Keratinocyte (primary cell): ENCODE measurements around the gene PRKCE. TPM values are rescaled to one million over a fixed set of nuclear protein-coding genes. Genes with fewer than 3 reads are reported as not detected.

Experiments
- DNase-seq: peaks from one replicate; pipeline ENCODE4 v3.0.0-alpha.2; 2011; ENCODE audit warnings: low read depth, missing footprints, low spot score
- FAIRE-seq: peaks from 2 replicates; lab custom pipeline; 2011; peaks lifted over from hg19 to GRCh38; lab: Jason Lieb, UNC
- H2AFZ ChIP-seq: 2 replicates; pipeline ENCODE4 v1.6.0; 2012; ENCODE audit warnings: low read length, control low read depth, inconsistent platforms; ENCODE audit not compliant: control insufficient read depth
- H3K27ac ChIP-seq: 2 replicates; pipeline ENCODE4 v1.5.1; 2011; ENCODE audit warnings: low read length; ENCODE audit not compliant: control insufficient read depth, insufficient read depth
- H3K27me3 ChIP-seq: 3 replicates; pipeline ENCODE4 v1.6.0; 2011; ENCODE audit warnings: low read length; ENCODE audit not compliant: control insufficient read depth, insufficient read depth; ENCODE audit errors: extremely low read depth
- H3K36me3 ChIP-seq, 2 experiments: 2 replicates in 1 of 2; 3 replicates in 1 of 2; pipeline ENCODE4 v1.5.1; 2011; ENCODE audit warnings: low read length in 2 of 2, mild to moderate bottlenecking in 1 of 2; ENCODE audit not compliant: control insufficient read depth in 2 of 2, insufficient read depth in 2 of 2; ENCODE audit errors: extremely low read depth in 1 of 2
- H3K4me1 ChIP-seq: 3 replicates; pipeline ENCODE4 v1.5.1; 2011; ENCODE audit warnings: low read length; ENCODE audit not compliant: control insufficient read depth, insufficient read depth; ENCODE audit errors: extremely low read depth
- H3K4me2 ChIP-seq: 3 replicates; pipeline ENCODE4 v1.6.0; 2011; ENCODE audit warnings: low read depth, low read length; ENCODE audit not compliant: control insufficient read depth, insufficient read depth; ENCODE audit errors: extremely low read depth
- H3K4me3 ChIP-seq, 3 experiments: fragments of 200-600 bp in 1 of 3; sonication (generic) in 1 of 3; 2 replicates in 2 of 3; 3 replicates in 1 of 3; pipeline ENCODE4 v1.5.1; 2011 to 2016; ENCODE audit warnings: low read length in 3 of 3, mild to moderate bottlenecking in 3 of 3, control low read depth in 2 of 3, inconsistent platforms in 1 of 3, low read depth in 1 of 3, mixed read lengths in 1 of 3, mixed run types in 1 of 3, moderate library complexity in 1 of 3; ENCODE audit not compliant: control insufficient read depth in 2 of 3, insufficient read depth in 2 of 3; ENCODE audit errors: extremely low read depth in 1 of 3
- H3K79me2 ChIP-seq: 2 replicates; pipeline ENCODE4 v1.6.0; 2012; ENCODE audit warnings: low read length; ENCODE audit not compliant: control insufficient read depth, insufficient read depth
- H3K9ac ChIP-seq: 3 replicates; pipeline ENCODE4 v1.6.0; 2011; ENCODE audit warnings: low read length; ENCODE audit not compliant: control insufficient read depth, insufficient read depth; ENCODE audit errors: extremely low read depth
- H3K9me1 ChIP-seq: 3 replicates; pipeline ENCODE4 v1.6.0; 2011; ENCODE audit warnings: low read length; ENCODE audit not compliant: control insufficient read depth, insufficient read depth; ENCODE audit errors: extremely low read depth
- H3K9me3 ChIP-seq: 2 replicates; pipeline ENCODE4 v1.5.1; 2012; ENCODE audit warnings: low read depth, low read length; ENCODE audit not compliant: control insufficient read depth
- H4K20me1 ChIP-seq: 3 replicates; pipeline ENCODE4 v1.6.0; 2011; ENCODE audit warnings: low read length; ENCODE audit not compliant: control insufficient read depth, insufficient read depth; ENCODE audit errors: extremely low read depth
- CTCF ChIP-seq, 3 experiments: IDR thresholded peaks in 1 of 3; conservative IDR thresholded peaks in 1 of 3; optimal IDR thresholded peaks in 1 of 3; 2 replicates in 2 of 3; 3 replicates in 1 of 3; pipeline versions ENCODE3 to v1.5.1; 2011; ENCODE audit warnings: low read length in 3 of 3, mild to moderate bottlenecking in 3 of 3, moderate library complexity in 2 of 3, control low read depth in 1 of 3, inconsistent platforms in 1 of 3; ENCODE audit not compliant: insufficient read depth in 2 of 3; ENCODE audit errors: extremely low read depth in 1 of 3
- EZH2 ChIP-seq: IDR thresholded peaks from one replicate; pipeline ENCODE4 v1.6.1; 2012; ENCODE audit warnings: inconsistent platforms, mild to moderate bottlenecking, low read length, moderate library complexity
- dilution Hi-C: fragments of 300-500 bp; cut with MboI; formaldehyde crosslinking; loops from one replicate; pipeline ENCODE4 v1.7.0; 2020; ENCODE audit warnings: low sequenced_read_pairs; ENCODE audit not compliant: extremely low pct_ligation_motif_present
- polyA plus RNA-seq, 5 experiments: library from polyadenylated mRNA; depleted of rRNA in 3 of 5; stranded (reverse) in 3 of 5; stranded (forward) in 1 of 5; unstranded in 1 of 5; fragments of >200 nt; gene quantifications; 1 replicate in 1 of 5; 2 replicates in 3 of 5; 3 replicates in 1 of 5; pipeline versions ENCODE4 v1.2.1 to v1.2.3, GENCODE V29; 2011 to 2012; ENCODE audit warnings: missing spikeins in 2 of 5, low read depth in 1 of 5, low replicate concordance in 1 of 5

The PRKCE gene
- polyA plus RNA-seq, 1 donor (not counting 4 experiments of a cell fraction or from before 2014, with no cell fraction given) = 2.0 TPM

GRCh38 chr2:45605116-45605515 lies 46.4 kb upstream of the PRKCE start:
- H4K20me1 ChIP-seq = no peaks in the 10 kb centered on the region
- TF ChIP-seq EZH2 (no peak), CTCF (optimal IDR thresholded peaks at IDR 0.05 in 1 of 3, IDR thresholded peaks at IDR 0.05 in 1 of 3, conservative IDR thresholded peaks at IDR 0.05 in 1 of 3; ENCODE audit: extremely low read depth in 1 of 3, insufficient read depth in 2 of 3, low read length in 3 of 3) (no peak)
- peaks cover 9% of the 10 kb centered on the region for H3K4me1 ChIP-seq
- DNase-seq (no peak), FAIRE-seq (no peak)
- dilution Hi-C loops = no loop called here
- H2AFZ ChIP-seq = no peak overlapping the region
- no peaks in the 10 kb centered on the region for H3K9me1 ChIP-seq
- no peak overlapping the region for H3K4me2 ChIP-seq
- peaks cover 31% of the 10 kb centered on the region for H3K79me2 ChIP-seq
- H3K27ac ChIP-seq = no peak overlapping the region
- no peak overlapping the region for H3K9ac ChIP-seq
- H3K4me3 ChIP-seq = no peak overlapping the region
- peaks cover 9% of the 10 kb centered on the region in 2 experiments for H3K36me3 ChIP-seq
- H3K27me3 ChIP-seq = no peaks in the 10 kb centered on the region
- H3K9me3 ChIP-seq = no peaks in the 10 kb centered on the region

- Histone ChIP-seq H3K27ac (no peak overlapping the region), H3K4me1 (peaks cover 17% of the 10 kb centered on the region), H3K4me3 (no peak overlapping the region), H3K27me3 (no peaks in the 10 kb centered on the region), H3K4me2 (no peak overlapping the region), H3K36me3 (peaks cover 3 to 4% of the 10 kb centered on the region in 2 experiments), H4K20me1 (no peaks in the 10 kb centered on the region), H3K9me3 (no peaks in the 10 kb centered on the region), H3K79me2 (peaks cover 34% of the 10 kb centered on the region), H3K9me1 (no peaks in the 10 kb centered on the region), H3K9ac (no peak overlapping the region), H2AFZ (no peak overlapping the region)
- dilution Hi-C loops = no loop called here
- FAIRE-seq (no peak), DNase-seq (no peak)
- no peak for TF ChIP-seq CTCF (optimal IDR thresholded peaks at IDR 0.05 in 1 of 3, IDR thresholded peaks at IDR 0.05 in 1 of 3, conservative IDR thresholded peaks at IDR 0.05 in 1 of 3; ENCODE audit: extremely low read depth in 1 of 3, insufficient read depth in 2 of 3, low read length in 3 of 3)
- TF ChIP-seq EZH2 = no peak
Observed at GRCh38 chr2:45606796-45607195, 44.7 kb upstream of the PRKCE start.
